HL-60/S4 treated with phorbol 12-myristate 13-acetate at 8.2 ng/mL for 4 days and 3 days (cell line): ENCODE results near the gene THEMIS2.
"Not testable (repeated sequence)": the region's sequence is repeated elsewhere in the genome, so short reads cannot be mapped to it uniquely, and the experiment has no call there.

Experiments
- in situ Hi-C: fragments of 300-500 bp; cut with MboI; formaldehyde crosslinking; loops from 2 replicates; pipeline ENCODE4 v1.15.0; 2022; ENCODE audit warnings: low sequenced_read_pairs

The THEMIS2 gene

DNA sequence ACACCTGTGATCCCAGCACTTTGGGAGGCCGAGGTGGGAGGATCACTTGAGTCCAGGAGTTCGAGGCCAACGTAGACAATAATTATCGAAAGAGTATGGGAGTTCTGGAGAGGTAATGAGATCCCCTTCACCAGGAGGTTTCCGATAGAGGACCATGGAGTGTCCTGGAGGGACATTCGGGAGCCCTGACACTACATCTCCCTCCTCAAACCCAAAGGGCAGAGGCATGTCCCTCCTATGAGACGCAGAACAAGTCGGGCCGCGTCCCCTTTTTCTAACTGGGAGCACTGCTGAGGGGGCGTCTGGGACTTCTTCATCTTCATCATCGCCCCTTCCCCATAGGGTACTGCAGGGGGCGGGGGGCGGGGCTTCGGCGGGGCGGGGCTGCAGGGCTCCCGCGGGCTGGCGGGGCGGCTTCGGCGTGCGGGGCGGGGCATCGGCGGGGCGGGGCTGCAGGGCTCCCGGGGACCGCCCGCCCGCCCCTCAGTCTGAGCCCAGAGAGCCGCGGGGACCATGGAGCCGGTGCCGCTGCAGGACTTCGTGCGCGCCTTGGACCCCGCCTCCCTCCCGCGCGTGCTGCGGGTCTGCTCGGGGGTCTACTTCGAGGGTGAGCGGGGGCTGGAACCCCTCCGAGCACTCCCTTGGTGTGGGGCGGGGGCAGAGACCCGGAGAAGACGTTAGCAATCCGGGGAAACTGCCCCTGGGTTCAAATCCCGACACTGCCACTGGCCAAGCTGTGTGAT is at the start of gene THEMIS2:
Gene THEMIS2, plus strand, starts transcription at position 486 of the 743 bp plus-strand sequence. Its CDS starts 28 bp downstream, at position 514.
- in situ Hi-C loops, result no loop called here

DNA sequence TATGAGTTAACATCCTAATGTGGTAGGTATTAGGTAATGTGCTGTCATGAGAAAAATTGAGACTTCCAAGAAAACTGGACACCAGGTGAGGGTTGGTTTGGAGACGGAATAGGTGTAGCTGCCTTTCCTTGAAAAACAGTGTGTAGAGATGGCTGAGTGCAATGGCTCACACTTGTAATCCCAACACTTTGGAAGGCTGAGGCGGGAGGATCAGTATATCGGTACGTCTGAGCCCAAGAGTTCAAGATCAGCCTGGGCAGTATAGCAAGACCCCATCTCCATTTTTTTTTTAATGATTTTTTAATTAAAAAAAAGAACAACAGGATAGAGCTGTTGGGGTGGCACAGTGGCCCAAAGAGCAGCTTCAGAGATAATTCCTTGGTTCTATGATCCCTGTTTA is 48.6 kb upstream of the THEMIS2 start:
- in situ Hi-C loops, result no loop called here

DNA sequence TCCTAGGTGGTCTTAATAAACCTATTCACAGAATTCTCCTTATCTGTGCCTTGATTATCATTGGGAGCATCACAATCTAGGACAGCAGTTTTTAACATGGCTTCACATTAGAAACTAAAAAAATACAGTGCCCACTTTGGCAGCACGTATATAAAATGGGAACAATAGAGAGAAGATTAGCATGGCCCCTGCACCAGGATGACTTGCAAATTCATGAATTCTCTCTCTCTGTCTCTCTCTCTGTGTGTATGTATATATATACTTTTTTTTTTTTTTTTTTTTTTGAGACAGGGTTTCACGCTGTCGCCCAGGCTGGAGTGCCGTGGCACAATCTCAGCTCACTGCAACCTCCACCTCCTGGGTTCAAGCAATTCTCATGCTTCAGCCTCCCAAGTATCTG is 47.9 kb upstream of the THEMIS2 start:
- in situ Hi-C loops, result no loop called here

DNA sequence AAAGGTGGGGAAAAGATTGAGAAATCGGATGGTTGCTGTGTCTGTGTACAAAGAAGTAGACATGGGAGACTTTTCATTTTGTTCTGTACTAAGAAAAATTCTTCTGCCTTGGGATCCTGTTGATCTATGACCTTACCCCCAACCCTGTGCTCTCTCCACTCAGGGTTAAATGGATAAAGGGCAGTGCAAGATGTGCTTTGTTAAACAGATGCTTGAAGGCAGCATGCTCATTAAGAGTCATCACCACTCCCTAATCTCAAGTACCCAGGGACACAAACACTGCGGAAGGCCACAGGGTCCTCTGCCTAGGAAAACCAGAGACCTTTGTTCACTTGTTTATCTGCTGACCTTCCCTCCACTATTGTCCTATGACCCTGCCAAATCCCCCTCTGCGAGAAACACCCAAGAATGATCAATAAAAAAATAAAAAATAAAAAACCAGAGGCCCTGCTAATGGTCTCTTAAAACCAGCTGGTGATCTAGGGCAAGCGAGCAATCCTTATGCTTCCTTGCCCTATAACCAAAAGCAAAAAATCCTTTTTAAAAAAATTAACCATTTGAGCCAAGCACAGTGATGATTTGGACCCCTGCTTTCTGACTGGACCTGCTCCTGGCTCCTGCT is 42.9 kb upstream of the THEMIS2 start:
- in situ Hi-C loops, result loop anchor here (25.0 kb wide), 1 partner anchor 383 kb away; no protein-coding TSS in a partner anchor

DNA sequence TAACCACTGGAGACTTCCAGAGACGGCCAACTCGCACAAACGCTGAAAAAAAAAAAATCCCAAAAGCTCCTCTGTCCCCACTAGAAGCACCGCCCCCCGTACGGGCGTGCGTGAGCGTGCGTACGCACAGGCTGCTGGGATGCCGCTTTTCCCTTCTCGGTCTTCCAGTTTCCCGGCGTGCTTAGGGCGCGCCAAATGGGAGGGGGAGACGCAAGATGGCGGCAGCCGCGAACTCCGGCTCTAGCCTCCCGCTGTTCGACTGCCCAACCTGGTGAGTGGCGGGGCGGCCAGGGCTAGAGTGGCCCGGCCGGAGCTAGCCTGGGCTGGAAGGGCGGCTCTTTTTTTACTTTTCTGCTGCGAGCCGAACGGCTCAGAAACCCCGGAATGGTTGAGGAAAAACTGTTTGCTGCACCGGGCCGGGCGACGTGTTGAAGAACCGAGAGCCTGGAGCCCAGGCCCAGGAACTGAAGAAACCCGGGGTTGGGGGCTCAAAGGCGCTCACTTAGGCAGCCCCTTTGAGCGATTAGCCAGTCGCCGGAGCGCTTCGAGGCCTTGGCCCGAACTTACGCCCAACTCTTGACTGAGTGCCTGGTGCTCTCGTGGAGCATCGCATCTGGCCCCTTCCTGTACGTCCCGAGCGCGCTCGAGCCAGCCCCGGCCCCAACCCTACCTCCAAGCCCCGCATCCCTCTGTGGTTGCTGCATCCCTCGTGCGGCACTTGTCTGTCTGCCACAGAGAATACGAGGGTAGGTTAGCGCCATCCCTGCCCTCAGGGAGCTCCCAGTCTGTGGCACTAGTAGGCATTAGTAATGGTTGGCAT is 41.5 kb upstream of the THEMIS2 start, which contains the start of gene PPP1R8:
Gene PPP1R8, plus strand, starts transcription at position 162 of the 820 bp plus-strand sequence. Its CDS starts 54 bp downstream, at position 216.
- in situ Hi-C loops, result loop anchor here (25.0 kb wide), 1 partner anchor 381 kb away; no protein-coding TSS in a partner anchor

DNA sequence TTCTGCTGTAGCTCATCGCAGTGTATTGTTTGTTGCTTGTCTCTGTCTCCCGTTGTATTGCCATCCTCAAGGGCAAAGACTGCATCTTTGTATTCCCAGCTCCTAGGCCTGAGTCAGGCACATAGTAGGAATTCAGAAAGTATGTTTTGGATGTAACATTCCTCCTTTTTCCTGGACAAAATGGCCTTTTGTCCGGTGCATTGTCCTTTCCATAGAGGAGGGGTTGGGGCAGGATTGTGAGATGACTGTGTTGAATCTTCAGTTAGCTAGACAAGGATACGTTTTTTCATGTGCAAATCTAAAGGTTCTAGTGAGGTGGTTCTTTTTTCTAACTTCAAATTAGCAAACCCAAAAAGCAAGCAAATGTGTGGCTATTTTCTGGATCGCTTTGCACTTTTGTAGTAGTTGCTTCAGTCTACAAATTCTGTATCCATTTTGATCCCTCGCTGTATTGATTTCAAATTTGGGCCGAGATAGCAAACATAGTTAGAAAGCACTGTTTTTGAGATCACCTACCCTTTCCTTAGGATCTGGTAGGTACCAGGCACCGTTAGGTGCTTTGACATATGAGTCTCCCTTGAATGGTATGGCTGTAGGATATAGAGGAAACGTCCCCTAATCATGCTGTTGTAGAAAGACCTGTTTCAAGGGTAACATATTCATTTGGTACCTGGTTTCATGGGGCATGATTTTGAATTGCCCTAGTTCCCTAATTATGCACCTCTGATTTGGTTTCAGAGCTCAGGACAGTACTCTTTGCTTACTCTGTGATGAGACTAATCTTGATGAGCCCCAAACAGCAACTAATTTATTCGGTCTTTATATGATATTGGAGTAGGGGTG is 40.6 kb upstream of the THEMIS2 start:
- in situ Hi-C loops, result loop anchor here (25.0 kb wide), 1 partner anchor 381 kb away; no protein-coding TSS in a partner anchor

DNA sequence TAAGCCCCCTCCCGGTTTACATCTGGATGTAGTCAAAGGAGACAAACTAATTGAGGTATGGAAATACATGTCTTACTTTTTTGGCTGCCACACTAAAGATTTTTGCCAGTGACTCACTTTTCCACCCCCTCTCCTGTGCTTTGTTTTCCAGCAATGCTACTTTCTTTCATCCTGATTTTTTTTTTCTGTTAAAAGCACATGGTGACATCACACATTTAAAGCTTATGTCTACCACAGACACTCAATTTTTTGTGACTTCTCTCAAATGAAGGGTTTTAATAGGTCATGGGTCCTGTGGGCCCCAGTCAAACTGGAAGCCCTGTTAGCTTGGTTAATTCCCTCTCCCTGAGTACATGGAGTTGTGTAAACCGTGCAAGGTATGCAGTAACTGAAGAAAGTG is 39.6 kb upstream of the THEMIS2 start:
- in situ Hi-C loops, result loop anchor here (25.0 kb wide), 1 partner anchor 380 kb away; no protein-coding TSS in a partner anchor

DNA sequence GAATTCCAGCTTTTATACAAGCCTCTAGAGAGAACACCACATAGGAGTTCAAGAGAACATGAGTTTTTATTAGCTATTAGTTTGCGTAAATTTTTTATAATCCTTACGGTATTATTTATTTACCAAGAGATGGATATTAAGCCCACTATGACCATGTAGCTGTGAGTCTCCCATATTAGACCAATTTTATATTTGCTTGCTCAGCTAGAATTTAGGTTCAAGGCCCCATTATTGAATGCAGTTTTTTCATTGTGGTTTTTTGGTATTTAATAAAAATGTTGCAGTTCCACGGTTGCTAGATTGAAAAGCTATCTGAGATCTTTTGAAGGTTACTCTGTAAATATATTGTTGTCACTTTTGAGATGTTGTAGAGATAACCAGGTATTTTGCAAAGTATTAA is 38.9 kb upstream of the THEMIS2 start:
- in situ Hi-C loops, result loop anchor here (25.0 kb wide), 1 partner anchor 379 kb away; no protein-coding TSS in a partner anchor

DNA sequence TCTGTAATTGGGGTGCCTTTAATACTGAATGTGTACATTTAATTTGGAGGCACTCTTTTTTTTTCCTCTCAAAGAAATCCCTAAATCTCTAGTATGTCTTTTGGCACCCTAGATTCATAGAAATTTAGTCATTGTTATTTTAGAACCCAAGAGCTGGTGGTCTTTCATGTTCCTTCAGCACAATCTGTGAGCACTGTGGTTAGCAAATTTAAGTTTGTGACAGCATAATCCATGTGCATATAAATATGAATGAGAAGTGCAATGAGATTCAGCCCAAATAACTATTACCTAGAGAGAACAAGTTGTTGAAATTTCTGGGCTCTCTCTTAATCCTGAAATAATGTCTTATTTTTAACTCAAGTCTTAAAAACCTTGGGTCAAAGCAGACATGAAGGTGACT is 37.3 kb upstream of the THEMIS2 start:
- in situ Hi-C loops, result loop anchor here (25.0 kb wide), 1 partner anchor 377 kb away; no protein-coding TSS in a partner anchor

DNA sequence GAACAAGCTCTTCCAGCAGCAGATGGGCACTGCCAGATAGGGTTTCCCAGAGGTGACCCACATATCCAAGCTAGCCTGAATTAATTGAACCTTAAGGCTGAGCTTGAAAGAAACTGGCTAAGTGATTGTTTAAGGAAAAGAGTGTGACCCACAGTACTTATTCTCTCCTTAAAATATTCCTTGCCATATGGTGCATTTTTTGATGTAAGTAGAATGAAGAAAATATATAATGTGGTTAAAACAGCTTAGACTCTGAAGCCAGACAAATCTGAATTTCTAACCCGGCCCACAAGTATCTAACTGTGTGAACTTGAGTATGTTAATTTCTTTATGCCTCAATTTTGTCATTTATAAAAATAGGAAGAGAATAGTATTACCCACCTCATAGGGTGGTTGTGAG is 36.8 kb upstream of the THEMIS2 start:
- in situ Hi-C loops, result loop anchor here (25.0 kb wide), 1 partner anchor 377 kb away; no protein-coding TSS in a partner anchor

DNA sequence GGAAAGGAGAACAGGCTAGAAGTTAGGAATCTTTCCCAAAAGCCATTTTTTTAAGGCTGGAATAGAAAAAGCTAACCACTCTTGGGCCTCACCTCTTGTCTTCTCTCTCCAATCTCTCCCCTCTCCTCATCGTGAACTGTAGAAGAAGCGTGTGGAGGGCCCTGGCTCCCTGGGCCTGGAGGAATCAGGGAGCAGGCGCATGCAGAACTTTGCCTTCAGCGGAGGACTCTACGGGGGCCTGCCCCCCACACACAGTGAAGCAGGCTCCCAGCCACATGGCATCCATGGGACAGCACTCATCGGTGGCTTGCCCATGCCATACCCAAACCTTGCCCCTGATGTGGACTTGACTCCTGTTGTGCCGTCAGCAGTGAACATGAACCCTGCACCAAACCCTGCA is 22.4 kb upstream of the THEMIS2 start:
- in situ Hi-C loops, result loop anchor here (25.0 kb wide), 1 partner anchor 362 kb away; no protein-coding TSS in a partner anchor

DNA sequence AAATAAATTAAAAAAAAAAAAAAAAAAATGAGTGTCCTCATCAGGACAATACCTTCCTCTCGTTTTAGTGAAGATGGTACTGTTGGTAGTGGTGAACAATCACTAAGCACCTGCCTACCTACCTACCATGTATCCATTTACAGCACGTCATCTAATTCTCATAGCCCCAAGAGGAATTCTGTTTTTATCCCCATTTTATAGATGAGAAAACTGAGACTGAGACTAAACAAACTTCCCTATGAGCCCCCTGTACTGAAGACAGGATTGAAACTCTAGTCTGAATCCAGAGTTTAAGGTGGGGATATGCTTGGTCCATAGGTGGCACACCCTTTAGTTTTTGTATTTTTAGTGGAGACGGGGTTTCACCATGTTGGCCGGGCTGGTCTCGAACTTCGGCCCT is 17.3 kb upstream of the THEMIS2 start:
- in situ Hi-C loops, result no loop called here

DNA sequence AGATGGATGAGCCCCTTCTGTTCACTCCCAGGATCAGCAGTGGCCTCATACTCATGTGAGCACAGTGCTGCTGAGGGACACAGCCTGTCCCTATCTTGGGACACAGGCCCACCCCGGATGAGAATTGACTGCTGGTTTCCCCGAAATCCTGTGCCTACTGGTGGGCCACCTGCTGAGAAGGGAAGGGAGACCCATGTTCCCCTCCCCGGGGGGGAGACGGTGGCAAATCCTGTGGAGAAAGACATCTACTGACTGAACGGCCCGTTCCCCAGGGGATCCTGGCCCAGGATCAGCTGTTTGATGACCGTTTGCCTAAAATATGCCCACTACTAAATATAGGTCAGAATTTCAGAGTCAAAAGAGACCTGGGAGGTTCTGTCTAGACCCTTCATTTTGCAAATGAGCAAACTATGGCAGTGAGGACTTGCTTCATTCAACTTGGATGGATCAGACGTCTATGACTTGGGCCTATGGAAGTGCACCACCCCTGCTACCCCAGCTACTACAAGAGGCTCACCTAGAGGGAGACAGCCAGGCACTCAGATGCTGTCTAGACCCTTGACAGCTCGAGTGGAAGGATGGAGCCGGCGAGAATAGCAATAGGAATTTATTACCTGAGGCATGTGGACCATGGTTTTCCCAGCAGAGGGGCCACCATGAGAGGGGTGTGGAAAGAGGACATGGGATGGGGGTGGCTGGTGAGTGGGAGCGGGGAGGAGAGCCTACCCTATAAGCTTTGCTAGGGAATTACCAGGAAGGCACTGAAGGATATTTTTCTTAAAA is 15.6 kb upstream of the THEMIS2 start:
- in situ Hi-C loops, result no loop called here

DNA sequence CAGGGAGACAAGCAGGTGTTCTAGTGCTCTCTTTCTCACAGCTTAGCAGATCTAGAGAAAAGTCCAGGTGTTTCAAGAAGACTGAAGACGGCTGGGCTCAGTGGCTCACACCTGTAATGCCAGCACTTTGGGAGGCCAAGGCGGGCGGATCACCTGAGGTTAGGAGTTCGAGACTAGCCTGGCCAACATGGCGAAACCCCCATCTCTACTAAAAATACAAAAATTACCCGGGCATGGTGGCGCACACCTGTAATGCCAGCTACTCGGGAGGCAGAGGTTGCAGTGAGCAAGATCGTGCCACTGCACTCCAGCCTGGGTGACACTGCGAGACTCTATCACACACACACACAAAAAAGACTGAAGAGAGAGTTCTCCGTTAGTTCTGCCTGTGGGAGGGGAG is 14.8 kb upstream of the THEMIS2 start:
- in situ Hi-C loops, result not testable (repeated sequence)

DNA sequence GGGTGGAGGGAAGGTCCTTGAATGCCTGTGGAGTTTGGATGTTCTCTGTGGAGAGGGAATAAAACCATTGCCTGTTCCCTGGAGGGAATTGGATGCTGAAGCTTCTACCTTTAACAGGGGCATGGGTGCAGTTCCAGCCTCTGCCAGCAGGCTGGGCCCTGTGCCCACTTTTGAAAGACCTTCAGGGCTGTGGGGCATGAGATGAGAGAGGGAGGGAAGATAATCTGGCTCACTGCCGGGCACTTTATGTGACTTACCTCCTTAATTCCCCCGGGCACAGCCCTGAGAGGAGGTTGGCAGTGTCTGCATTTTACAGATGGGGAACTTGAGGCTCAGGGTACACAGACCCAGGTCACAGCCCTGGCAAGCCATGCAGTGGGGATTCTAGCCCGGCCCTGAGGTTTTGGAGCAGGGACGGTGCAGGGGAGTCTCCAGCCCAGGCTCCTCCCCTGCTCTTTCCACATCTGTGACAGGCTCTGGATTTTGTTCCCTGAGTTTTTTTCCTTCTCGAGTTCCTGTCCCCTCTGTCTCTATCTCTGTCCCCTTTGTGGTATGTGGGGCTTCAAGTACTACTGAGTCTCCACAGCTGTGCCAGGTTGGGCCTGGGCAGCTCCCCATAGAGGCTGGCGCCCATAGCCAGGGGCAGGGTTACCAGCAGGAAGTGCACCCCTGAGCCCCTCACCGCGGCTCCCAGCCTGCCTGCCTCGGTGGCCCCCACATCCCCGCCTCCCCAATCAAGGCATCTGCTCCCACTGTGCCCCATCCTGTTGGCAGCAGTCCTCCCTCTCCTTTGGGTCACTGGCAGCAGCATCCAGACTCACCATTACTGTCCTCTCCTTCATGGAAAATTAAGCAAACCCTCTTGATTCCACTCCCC is 14.0 kb upstream of the THEMIS2 start:
- in situ Hi-C loops, result no loop called here

DNA sequence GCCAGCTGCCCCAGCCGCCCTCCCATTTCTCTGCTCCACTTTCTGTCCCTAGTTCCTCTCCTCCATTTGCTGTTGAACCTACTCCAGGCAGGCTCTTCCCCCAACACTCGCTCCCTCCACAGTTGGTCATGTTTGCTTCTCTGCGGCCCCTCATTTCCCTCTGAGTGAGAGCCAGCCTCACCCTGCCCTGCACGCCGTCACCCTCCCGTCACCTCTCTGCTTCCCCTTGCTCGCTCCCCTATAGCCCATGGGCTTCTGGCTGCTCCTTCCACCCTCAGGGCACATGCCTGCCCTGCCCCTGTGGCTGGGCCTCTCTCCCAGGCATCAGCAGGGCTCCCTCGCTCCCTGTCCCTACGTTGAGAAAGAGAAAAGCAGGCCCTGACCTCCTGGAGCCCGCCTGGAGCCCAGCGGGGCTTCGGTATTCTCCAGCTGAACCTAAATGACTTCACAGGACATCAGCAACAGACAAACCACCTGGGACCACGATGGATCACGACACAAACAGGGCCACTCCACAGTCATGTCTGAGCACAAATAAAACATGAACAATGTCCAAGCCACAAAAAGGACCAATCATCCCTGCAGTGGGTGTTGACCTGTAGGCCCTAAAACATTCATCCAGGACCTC is 13.3 kb upstream of the THEMIS2 start:
- in situ Hi-C loops, result no loop called here

DNA sequence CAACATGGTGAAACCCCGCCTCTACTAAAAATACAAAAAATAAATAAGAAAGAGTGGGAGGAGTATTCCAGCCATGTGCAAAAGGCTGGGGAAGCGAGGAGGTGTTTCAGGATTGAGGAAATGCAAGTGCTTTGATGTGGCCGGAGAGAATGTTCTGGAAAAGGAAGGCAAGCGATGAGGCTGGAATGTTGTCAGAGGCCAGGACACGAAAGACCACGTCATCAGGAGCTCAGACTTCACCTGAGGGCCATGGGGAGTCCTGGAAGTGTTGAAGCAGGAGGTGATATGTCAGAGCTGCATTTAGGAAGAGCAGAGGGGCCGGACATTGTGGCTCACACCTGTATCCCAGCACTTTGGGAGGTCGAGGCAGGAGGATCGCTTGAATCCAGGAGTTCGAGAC is 10.9 kb upstream of the THEMIS2 start:
- in situ Hi-C loops, result no loop called here

DNA sequence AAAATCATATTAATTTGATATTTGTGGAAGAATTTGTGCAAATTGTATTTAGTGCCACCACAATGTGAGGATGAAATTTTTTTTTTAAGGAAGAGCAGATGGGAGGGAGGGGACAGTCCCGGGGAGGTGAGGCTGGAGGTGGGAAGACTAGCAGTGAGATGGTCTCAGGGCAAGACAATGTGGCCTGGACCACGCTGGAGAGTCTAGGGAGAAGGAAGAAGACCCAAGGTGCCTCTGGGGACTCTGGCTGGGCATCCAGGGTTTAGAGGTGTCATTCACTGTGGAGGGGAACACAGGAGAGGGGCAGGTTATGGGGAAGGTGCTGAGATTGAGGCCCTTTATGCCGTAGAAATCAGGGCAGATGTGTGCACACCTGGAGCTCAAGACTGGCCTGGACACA is 10.3 kb upstream of the THEMIS2 start:
- in situ Hi-C loops, result no loop called here
